WTC11 (cell line): ENCODE results near the gene RAP1GDS1.

Source experiments
- ATF2 ChIP-seq: sonication (generic); formaldehyde crosslinking; IDR thresholded peaks from 2 replicates; pipeline ENCODE4 v1.8.1; 2022; ENCODE audit warnings: low read depth, missing genetic modification reagents, borderline replicate concordance
- CREB1 ChIP-seq: sonication (generic); formaldehyde crosslinking; IDR thresholded peaks from 2 replicates; pipeline ENCODE4 v1.8.0; 2023; ENCODE audit warnings: mild to moderate bottlenecking, missing genetic modification reagents
- CTCF ChIP-seq: fragments of 200-600 bp; IDR thresholded peaks from 2 replicates; pipeline ENCODE4 v1.8.0; 2022; ENCODE audit warnings: antibody characterized with exemption
- KAT7 ChIP-seq: sonication (generic); formaldehyde crosslinking; IDR thresholded peaks from 2 replicates; pipeline ENCODE4 v1.8.1; 2023; ENCODE audit warnings: missing genetic modification reagents, mild to moderate bottlenecking, borderline replicate concordance
- MLX ChIP-seq: sonication (generic); formaldehyde crosslinking; IDR thresholded peaks from 2 replicates; pipeline ENCODE4 v1.8.1; 2023; ENCODE audit warnings: mild to moderate bottlenecking, missing genetic modification reagents, moderate library complexity
- SP1 ChIP-seq: sonication (generic); formaldehyde crosslinking; conservative IDR thresholded peaks from 2 replicates; pipeline ENCODE4 v1.8.1; 2022; ENCODE audit warnings: missing genetic modification reagents
- TEAD4 ChIP-seq: sonication (generic); formaldehyde crosslinking; IDR thresholded peaks from 2 replicates; pipeline ENCODE4 v1.8.0; 2022; ENCODE audit warnings: mild to moderate bottlenecking, missing genetic modification reagents
- ZNF232 ChIP-seq: sonication (generic); formaldehyde crosslinking; IDR thresholded peaks from 2 replicates; pipeline ENCODE4 v1.8.0; 2022; ENCODE audit warnings: mild to moderate bottlenecking, missing genetic modification reagents
- TF ChIP-seq, protein P1 (sequence below): sonication (generic); formaldehyde crosslinking; IDR thresholded peaks from 2 replicates; pipeline ENCODE4 v1.8.0; 2022; ENCODE audit warnings: mild to moderate bottlenecking, missing genetic modification reagents
- TF ChIP-seq, protein P2 (sequence below): sonication (generic); formaldehyde crosslinking; IDR thresholded peaks from 2 replicates; pipeline ENCODE4 v1.8.1; 2023; ENCODE audit warnings: mild to moderate bottlenecking, moderate library complexity, missing genetic modification reagents

- TF ChIP-seq MLX (CRISPR knock-in tag) (no peak), CTCF (no peak), ATF2 (no peak), CREB1 (CRISPR knock-in tag) (no peak), TEAD4 (CRISPR knock-in tag) (no peak), SP1 (no peak), ZNF232 (no peak), KAT7 (no peak)
- TF ChIP-seq, protein P1, sequence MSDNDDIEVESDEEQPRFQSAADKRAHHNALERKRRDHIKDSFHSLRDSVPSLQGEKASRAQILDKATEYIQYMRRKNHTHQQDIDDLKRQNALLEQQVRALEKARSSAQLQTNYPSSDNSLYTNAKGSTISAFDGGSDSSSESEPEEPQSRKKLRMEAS, result no peak
- TF ChIP-seq, protein P2, sequence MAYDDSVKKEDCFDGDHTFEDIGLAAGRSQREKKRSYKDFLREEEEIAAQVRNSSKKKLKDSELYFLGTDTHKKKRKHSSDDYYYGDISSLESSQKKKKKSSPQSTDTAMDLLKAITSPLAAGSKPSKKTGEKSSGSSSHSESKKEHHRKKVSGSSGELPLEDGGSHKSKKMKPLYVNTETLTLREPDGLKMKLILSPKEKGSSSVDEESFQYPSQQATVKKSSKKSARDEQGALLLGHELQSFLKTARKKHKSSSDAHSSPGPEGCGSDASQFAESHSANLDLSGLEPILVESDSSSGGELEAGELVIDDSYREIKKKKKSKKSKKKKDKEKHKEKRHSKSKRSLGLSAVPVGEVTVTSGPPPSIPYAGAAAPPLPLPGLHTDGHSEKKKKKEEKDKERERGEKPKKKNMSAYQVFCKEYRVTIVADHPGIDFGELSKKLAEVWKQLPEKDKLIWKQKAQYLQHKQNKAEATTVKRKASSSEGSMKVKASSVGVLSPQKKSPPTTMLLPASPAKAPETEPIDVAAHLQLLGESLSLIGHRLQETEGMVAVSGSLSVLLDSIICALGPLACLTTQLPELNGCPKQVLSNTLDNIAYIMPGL (CRISPR knock-in tag), result no peak
Measured at GRCh38 chr4:98249831-98250230, 11.4 kb upstream of the RAP1GDS1 start.
